ENCODE results near the gene ATXN2. TPM values are rescaled to one million over a fixed set of nuclear protein-coding genes. Genes with fewer than 3 reads are reported as not detected.

The ATXN2 gene
- total RNA-seq = 25.0 TPM

DNA sequence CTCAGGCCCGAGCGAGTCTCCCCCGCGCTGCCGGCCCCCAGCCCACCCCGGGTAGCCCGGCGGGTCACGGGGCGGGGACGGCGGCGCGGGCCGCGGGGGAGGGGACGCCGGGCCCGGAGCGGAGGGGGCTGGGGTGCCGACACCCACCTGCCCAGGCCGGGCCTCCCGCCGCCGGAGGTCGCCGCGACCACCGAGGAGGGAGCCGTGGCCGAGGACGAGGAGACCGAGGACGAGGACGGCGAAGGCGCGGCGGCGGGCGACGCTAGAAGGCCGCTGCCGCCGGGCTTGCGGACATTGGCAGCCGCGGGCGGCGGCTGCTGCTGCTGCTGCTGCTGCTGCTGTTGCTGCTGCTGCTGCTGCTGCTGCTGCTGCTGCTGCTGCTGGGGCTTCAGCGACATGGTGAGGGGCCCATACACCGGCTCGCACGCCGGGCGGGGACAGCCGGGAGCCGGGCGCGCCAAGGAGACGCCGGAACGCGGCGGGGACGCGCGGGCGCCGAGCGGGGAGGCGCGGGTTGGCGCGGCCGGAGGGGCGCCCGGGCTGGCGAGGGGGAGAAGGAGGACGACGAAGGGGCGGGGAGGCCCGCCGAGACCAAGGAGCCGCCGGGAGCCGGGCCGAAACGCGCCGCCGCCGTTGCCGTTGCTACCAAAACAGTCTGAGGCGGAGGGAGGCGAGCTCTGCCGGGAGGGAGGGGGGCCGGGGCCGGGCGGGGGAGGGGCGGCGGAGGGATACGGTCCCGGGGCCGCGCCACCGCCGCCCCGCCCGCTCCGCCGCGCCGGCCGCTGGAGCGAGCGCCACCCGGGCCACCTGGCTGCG lies at the start of gene ATXN2:
Gene ATXN2, minus strand, starts transcription at position 679 of the 816 bp plus-strand sequence. Its CDS starts 281 bp downstream, at position 398.
- H3K4me3 ChIP-seq = peak within 1 kb of the TSS; percentile 91 to 95
- intact Hi-C loops (cut with DNase I) = loop anchor here (2.0 to 5.0 kb wide), 4 partner anchors 88 to 1557 kb away; partner anchors contain the start of genes ACAD10, BRAP and MAPKAPK5
- TF ChIP-seq, protein P1, sequence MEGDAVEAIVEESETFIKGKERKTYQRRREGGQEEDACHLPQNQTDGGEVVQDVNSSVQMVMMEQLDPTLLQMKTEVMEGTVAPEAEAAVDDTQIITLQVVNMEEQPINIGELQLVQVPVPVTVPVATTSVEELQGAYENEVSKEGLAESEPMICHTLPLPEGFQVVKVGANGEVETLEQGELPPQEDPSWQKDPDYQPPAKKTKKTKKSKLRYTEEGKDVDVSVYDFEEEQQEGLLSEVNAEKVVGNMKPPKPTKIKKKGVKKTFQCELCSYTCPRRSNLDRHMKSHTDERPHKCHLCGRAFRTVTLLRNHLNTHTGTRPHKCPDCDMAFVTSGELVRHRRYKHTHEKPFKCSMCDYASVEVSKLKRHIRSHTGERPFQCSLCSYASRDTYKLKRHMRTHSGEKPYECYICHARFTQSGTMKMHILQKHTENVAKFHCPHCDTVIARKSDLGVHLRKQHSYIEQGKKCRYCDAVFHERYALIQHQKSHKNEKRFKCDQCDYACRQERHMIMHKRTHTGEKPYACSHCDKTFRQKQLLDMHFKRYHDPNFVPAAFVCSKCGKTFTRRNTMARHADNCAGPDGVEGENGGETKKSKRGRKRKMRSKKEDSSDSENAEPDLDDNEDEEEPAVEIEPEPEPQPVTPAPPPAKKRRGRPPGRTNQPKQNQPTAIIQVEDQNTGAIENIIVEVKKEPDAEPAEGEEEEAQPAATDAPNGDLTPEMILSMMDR (IDR thresholded peaks at IDR 0.05) = no peak
- H3K27ac ChIP-seq = peak within 1 kb of the TSS; percentile 89 to 90
- H3K4me1 ChIP-seq = peaks cover 4 to 21% of the 10 kb centered on the region in 2 donors
- H3K27me3 ChIP-seq = no peaks in the 10 kb centered on the region
- no peaks in the 10 kb centered on the region for H3K9me3 ChIP-seq
- H3K36me3 ChIP-seq = no peaks in the 10 kb centered on the region
- DNase-seq (ENCODE audit: low spot score in 2 of 2) = peak in 1 of 2 donors; percentile 76

GRCh38 chr12:111645433-111645832 lies 46.3 kb upstream of the ATXN2 start:
- DNase-seq (ENCODE audit: low spot score in 2 of 2) = no peak
- Histone ChIP-seq H3K9me3 (no peaks in the 10 kb centered on the region), H3K27ac (no peak overlapping the region), H3K27me3 (no peaks in the 10 kb centered on the region), H3K4me1 (peaks cover 0 to 6% of the 10 kb centered on the region in 2 donors), H3K4me3 (no peak overlapping the region), H3K36me3 (peaks cover 54 to 67% of the 10 kb centered on the region in 2 donors)
- TF ChIP-seq, protein P1 (IDR thresholded peaks at IDR 0.05) = no peak
- intact Hi-C loops (cut with DNase I) = no loop called here

DNA sequence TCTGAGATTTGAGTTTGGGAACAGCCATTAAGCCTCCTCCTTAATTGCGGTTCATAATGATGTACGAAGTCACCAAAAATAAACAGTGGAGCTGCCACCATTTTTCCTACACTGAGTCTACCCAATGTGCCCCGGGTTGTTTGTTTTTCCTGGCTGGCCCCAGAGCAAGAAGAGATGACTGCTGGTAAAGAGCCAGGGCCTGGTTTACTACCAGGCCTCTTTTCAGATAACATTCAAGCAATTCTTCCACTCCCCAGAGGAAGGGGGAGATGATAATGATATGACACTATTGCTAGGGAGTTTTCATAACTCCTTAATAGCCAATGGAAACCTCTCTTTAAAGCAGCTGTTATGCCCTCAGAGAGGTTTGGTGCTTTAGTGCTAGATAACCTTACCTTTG lies 44.3 kb upstream of the ATXN2 start:
- H3K9me3 ChIP-seq = no peaks in the 10 kb centered on the region
- TF ChIP-seq, protein P1 (IDR thresholded peaks at IDR 0.05) = no peak
- H3K4me1 ChIP-seq = peaks cover 0 to 6% of the 10 kb centered on the region in 2 donors
- peaks cover 42 to 49% of the 10 kb centered on the region in 2 donors for H3K36me3 ChIP-seq
- H3K27me3 ChIP-seq = no peaks in the 10 kb centered on the region
- intact Hi-C loops (cut with DNase I) = no loop called here
- no peak for DNase-seq (ENCODE audit: low spot score in 2 of 2)
- no peak overlapping the region for H3K4me3 ChIP-seq
- H3K27ac ChIP-seq = peak overlapping the region; percentile 26 to 50

DNA sequence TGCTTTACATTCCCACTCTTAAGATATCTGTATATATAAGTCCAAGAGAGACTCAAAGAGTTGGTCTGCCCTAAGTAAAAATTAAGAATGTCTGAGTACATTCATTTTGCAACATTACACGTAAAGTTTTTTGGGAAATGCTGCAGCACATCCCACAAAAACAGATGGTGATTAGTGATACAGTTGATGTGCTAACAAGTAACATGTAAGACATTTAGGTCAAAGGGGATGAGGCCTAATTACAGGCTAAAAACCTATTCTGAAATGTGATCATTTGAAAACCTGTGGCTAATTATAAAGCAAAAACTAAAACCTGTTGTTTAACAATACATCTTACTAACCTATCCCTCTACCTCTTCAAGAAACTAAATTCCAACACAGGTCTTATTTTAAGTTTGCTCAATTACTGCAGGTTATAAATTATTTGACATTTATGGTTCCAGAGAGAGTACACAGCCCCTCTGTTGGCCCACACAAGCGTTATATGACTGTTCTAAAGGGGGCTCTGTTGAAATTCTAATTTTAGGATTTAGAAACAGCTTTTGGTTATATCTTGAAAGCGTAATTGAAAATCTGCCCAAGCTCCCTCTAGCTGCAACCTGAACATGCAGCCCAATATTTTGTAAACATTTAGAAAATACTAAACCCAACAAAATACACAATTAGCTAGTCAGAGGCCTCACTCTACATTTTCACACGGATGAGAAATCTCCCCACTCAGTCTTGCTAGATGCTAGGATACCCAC lies 43.7 kb upstream of the ATXN2 start:
- Histone ChIP-seq H3K4me1 (peaks cover 0 to 6% of the 10 kb centered on the region in 2 donors), H3K9me3 (no peaks in the 10 kb centered on the region), H3K27ac (peak overlapping the region; percentile 26 to 50), H3K4me3 (no peak overlapping the region), H3K27me3 (no peaks in the 10 kb centered on the region), H3K36me3 (peaks cover 37 to 43% of the 10 kb centered on the region in 2 donors)
- TF ChIP-seq, protein P1 (IDR thresholded peaks at IDR 0.05) = no peak
- intact Hi-C loops (cut with DNase I) = no loop called here
- DNase-seq (ENCODE audit: low spot score in 2 of 2) = no peak

DNA sequence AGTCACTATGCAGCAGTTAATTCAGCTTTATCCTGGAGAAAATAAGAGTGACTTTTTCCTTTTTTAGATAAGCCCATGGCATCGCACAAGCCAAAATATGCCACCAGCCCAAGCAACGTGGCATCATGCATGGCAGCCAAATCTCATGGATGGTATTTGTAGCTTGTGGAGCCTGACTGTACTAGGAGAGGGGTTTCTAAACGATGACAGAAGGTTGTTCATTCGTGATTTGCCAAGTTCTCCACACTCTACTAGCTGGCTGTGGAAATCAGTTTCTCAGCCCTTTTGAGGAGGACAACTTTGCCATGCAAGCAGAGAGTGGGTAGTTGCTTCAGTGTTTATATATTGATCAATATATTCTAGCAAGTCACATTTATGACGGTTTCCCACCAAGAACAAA lies 41.4 kb upstream of the ATXN2 start:
- Histone ChIP-seq H3K4me3 (no peak overlapping the region), H3K27ac (no peak overlapping the region), H3K27me3 (no peaks in the 10 kb centered on the region), H3K4me1 (peaks cover 2 to 6% of the 10 kb centered on the region in 2 donors), H3K9me3 (no peaks in the 10 kb centered on the region), H3K36me3 (peaks cover 17 to 21% of the 10 kb centered on the region in 2 donors)
- TF ChIP-seq, protein P1 (IDR thresholded peaks at IDR 0.05) = no peak
- intact Hi-C loops (cut with DNase I) = no loop called here
- no peak for DNase-seq (ENCODE audit: low spot score in 2 of 2)
